GM19099 (cell line): Measurements from ENCODE around the gene SERP1.

Source experiments
- POLR2A ChIP-seq: IDR thresholded peaks from 3 replicates; pipeline ENCODE4 v1.6.1; 2011; ENCODE audit warnings: low read depth; ENCODE audit not compliant: insufficient read length; ENCODE audit errors: extremely low read depth

SERP1 gene

DNA sequence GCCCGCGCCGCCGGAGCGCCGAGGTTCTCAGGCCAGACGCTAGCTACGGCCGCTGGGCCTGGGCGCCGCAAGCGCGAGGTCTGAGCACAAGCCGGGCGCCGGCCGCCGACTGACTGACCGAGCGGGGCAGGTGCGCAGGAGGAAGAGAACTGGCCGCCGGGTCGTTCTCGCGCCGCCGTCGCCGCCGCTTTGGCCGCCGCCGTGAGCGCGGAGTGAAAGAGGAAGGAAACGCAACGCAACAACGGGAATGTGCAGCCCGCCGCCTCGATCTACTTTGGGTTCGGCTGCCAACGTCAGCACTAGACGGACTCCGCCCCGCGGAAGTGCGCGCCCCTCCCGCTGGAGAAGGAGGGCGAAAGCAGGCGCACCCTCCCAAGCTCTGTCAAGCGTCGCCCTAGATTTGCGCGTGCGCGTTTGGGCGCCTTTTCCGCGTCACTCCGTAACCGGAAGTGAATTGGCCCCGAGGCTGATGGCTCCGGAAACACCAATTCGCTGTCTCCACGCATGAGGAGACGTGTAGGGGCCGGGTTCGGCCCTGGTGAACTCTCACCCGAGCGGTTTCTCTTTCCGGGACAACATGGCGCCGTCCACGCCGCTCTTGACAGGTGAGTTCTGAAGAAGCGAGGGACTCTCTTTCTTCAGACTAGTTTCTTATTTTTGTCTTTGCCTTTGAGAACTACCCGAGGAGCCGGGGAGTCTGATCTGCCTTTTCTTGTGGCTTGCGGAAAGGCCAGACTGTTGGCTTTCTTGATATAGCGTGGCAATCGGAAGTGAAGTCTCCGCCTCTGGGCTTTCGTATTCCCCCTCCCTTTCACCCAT is at the start of gene SERP1, which contains the start of gene EIF2A:
TSS of gene SERP1 (minus strand) at position 271 of the 819 bp plus-strand sequence. CDS start 361 bp downstream, outside the sequence.
TSS of gene EIF2A (plus strand) at position 562 of the 819 bp plus-strand sequence. CDS start at position 578, 16 bp downstream.
- peak; percentile 96 for TF ChIP-seq POLR2A

DNA sequence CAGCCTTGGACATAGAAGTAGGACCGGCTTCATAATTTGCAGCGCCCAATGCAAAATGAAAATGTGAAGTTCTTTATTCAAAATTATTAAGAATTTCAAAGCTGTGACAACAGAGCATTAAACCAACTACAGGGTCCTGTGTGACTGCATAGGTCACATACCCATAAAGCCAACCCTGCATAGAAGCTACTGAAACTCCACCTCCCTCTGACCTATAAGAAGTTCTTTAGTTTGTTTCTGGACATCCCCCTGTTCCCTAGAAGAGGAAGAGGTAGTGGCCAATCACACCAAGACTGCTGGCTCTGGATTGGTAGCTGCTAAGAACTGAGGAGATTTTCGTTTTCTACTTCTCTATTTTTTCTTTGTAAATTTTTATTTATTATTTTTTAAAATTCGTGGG is 47.9 kb upstream of the SERP1 start:
- no peak for TF ChIP-seq POLR2A

DNA sequence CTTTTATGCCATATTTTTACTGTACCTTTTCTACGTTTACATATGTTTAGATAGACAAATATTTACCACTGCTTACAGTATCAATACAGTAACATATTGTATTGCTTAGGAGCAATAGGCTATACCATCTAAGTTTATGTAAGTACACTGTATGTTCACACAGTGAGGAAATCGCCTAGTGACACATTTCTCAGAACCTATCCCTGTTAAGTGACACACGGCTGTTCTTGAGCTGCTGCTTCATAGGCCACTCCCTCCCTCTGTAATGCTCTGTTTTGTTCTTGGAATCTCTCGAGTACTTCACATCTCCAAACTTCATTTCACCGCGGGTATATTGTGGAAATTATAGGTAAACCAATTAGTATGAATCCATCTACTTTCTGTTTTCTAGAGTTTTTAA is 43.5 kb upstream of the SERP1 start:
- TF ChIP-seq POLR2A, result no peak

DNA sequence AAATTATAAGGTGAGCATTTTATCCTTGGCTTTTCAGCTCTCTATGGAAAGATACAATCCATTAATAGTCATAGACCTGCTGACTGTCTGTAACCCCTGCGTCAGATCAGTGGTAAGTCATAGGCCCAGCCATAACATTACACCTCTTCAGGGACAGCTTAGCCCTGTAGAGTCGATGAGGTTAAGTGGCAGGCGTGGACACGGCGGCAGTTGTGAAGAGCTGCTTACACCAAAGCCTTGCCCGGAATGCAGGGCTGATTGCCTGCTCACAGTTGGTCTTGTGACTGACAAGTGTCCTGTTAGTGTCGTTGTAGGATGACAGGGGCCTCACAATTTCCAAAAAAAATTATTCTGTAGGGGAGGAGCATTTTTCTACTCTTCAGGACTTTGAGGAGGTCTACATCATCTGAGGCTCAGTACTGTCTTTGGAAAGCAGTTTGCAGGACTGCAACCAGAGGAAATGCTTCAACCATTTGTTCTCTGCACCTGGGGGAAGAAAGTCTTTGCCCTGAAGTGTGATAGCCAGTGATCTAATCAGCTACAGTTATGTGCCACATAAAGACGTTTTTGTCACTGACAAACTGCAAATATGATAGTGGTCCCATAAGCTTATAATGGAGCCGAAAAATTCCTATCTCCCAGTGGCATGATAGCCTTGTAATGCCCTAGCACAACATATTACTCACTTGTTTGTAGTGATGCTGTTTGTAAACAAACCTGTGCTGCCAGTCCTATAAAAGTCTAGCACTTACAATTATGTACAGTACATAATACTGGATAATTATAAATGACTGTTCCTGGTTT is 41.9 kb upstream of the SERP1 start:
- no peak for TF ChIP-seq POLR2A

DNA sequence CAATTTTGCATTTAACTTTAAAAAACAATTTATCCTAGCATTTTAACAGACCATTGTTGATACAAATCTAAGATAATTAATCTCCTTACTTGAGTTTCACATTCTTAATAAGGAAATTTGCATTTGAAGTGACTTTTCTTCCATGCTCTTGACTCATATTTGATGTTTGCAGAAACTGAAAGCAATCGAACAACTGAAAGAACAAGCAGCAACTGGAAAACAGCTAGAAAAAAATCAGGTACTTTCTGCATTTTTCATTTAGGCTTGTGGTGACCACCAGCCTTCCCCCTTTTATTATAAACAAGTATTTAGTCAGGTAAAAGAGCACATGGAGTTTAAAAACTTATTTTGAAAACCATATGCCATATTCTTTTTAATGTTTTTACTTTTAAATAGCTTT is 36.7 kb upstream of the SERP1 start:
- TF ChIP-seq POLR2A, result no peak

DNA sequence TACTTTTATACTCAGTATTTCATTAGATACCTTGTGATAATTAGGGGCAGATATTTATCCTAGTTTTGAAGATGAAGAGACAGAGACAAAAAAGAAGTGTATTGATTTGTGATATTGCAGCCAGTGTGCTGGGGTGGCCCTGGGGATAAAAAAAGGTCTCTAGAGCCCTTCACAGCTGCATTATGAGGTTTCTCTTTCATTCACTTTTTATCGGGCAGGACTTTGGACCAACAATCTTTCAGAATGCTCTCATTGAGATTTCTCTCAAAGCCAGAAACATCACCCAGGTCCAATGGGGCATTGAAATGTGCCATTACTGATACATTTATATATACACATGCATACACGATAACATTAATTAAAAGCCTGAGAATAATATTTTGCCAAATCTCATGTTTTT is 36.3 kb upstream of the SERP1 start:
- TF ChIP-seq POLR2A, result no peak

DNA sequence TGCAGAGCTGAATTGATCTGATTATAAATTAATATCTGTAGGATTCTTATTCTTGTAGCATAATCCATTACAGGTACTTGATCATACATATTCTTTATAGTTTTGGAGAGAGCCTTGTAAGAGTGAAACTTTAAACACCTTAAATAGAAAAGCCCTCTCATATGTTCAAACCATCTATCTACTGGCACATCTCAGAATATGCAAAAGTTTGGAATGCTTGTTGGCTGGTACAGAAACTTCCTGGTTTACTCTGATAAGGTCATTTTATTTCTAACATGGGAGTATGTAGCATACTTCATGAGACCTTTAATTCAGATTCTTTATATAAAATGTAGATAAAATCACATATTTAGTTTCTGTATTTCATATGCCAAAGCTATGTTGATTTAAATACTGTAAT is 34.9 kb upstream of the SERP1 start:
- no peak for TF ChIP-seq POLR2A

DNA sequence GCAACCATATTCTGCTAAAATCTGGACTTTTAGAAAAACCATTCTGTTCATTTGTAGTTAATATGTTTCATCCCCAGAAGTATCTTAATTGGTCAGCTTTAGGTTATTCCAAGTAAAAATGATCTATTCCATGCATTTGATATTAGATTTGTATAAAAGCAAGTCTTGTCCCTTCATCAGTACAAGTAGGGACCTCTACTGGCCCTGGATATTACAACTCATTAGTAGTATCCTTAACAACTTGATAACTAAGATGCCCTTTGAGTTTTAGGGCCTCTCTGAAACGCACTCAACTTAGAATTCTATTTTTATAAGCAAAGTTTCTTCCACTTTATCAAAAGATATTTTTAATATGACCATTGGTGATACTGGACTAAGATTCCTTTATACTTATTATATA is 31.6 kb upstream of the SERP1 start:
- no peak for TF ChIP-seq POLR2A

DNA sequence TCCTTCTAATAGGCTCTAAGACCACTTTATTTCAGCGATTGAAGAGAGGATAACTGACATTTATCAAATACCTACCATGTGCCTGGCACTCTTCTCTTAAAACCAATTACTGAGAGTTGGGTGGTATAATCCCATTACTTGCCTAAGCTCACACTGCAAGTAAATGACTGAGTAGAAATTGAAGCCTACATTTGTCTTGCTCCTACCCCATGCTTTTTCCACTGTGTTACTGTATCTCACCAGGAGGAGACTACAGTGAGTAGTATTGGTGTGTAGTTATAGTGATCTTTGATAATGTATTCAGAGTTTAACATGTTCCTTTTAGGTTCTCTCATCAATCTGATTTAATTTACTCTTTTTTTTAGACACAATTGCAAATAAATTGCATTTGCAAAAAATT is 21.0 kb upstream of the SERP1 start:
- no peak for TF ChIP-seq POLR2A

DNA sequence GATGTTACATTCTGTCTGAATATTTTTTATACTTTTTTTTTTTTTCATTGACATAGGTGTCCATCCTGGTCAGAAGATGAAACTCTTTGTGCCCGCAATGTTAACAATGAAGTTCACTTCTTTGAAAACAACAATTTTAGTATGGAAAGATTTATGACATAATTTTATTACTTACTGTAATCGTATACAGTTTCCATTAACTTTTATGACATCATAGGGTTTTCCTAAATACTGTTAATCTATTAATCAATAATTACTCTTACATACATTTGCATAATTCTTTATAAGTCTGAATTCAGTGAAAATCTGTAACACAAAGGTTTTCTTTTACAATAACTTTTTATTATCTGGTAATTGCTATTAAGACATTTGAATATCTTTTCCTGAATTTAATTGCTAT is 17.9 kb upstream of the SERP1 start:
- TF ChIP-seq POLR2A, result no peak

DNA sequence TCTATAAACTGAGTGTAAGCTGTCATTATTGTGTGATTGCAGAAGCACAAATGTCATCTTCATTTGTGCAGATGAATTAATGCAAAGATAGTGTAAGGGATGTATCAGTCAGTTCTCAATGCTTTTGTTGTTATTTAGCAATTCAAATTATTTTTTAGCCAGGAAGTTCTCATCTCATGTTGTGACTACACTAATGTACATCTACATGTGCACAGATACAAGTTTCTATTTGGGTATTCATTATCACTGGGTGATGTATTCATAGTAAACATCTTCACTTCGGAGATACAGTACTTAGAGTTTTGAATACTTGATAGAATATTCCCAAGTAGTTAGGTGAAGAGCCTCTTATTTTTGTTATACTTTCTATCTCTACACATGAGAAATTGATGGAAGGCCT is 11.4 kb upstream of the SERP1 start:
- TF ChIP-seq POLR2A, result no peak

DNA sequence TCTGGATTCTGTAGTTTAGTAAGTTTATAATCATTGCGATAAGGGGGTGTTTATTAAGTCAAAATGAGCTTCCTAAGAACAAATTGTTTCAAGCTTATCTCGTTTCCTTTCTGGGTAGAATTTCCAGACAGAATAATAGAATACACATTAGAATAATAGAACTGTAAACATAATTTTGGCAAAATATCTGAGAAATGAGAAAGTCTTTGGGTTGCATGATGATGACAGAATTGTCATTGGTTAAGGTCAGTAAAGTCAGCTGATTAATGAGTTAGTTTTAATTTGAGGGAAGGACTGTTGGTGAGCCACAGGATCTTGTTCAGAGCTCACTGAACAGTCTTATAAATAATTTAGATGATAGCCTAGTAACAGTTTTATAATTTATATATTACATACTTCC is 10.5 kb upstream of the SERP1 start:
- TF ChIP-seq POLR2A, result no peak

DNA sequence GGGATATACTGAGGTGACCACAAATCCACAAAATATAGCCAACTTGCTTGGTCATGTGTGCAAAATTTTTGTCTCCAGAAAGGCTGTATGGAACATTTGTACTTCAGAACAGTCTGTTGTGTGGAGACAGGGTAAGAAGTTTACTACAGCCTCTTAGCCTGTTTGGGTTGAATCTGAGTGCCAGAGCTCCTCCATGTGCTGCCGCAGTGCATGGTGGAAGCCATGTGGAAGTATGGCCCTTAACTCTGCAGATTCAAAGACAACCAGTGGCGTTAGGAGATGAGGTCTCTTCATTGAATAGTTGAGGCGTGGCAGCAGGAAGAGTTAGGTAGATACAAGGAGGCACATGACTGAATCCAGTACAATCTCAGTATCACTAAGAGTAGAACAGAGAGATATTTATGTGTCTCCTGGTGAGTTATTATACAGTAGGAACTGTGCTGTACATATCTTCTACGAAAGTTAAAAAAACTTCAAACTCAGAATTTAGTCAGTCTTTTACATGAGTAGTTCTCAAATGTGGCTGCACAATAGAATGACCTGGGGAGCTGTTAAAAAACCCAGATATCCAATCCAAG is 9.7 kb upstream of the SERP1 start:
- TF ChIP-seq POLR2A, result no peak

DNA sequence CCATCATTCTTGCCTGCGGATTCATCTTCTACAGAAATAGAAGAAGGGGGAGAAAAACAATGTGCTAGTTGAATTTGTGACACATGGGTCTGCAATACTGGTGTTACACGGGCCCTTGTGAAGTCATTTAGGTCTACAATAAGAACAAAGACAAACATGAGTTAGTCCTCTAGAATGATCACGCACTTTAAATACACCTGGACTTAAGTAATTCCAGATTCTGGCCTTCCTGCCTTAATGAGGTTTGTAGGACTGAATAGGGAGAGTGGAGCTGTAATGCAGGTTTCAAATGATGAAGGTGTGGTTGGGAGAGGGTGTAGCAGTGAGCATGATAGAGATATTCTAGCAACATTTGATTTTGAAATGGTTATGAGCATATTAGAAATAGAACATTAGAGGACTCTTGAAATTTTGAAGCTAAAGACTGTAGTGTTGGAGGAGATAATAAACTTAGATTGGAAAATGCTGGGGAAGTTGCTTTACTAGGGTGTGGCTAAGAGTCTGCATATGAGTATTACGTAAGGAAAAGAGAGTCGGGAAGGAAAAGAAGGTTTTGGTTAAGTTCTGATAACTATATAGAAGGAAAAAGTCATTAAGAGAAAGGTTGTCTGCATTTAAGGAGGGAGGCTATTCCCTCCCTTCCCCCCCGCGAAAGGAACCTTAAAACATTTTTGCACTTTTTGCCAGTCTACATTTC is 897 bp upstream of the SERP1 start:
- no peak for TF ChIP-seq POLR2A
